Endodermal cell (in vitro differentiated cells): ENCODE data around the gene PARP16. TPM values are rescaled to one million over a fixed set of nuclear protein-coding genes. Genes with fewer than 3 reads are reported as not detected.

Experiments used
- DNase-seq: peaks from one replicate; pipeline ENCODE4 v3.0.0-alpha.2; 2017
- H3K27ac ChIP-seq: 2 replicates; pipeline ENCODE4 v1.5.1; 2013; ENCODE audit warnings: mild to moderate bottlenecking, low read depth, low read length, moderate library complexity
- H3K27me3 ChIP-seq: 2 replicates; pipeline ENCODE4 v1.6.1; 2013; ENCODE audit warnings: mild to moderate bottlenecking, low read length, moderate library complexity; ENCODE audit not compliant: insufficient read depth, control insufficient read depth, poor library complexity, severe bottlenecking
- H3K36me3 ChIP-seq: 2 replicates; pipeline ENCODE4 v1.7.0; 2013; ENCODE audit warnings: mild to moderate bottlenecking, low read length, moderate library complexity; ENCODE audit not compliant: control insufficient read depth, insufficient read depth
- H3K4me1 ChIP-seq: one replicate; pipeline ENCODE4 v1.7.0; 2013; ENCODE audit warnings: low read length; ENCODE audit not compliant: control insufficient read depth, insufficient read depth
- H3K4me3 ChIP-seq: 2 replicates; pipeline ENCODE4 v1.5.1; 2013; ENCODE audit warnings: mild to moderate bottlenecking, low read length, moderate library complexity
- H3K9ac ChIP-seq: 2 replicates; pipeline ENCODE4 v1.6.1; 2013; ENCODE audit warnings: mild to moderate bottlenecking, low read length, moderate library complexity; ENCODE audit not compliant: poor library complexity, severe bottlenecking; ENCODE audit errors: extremely low read depth
- H3K9me3 ChIP-seq: 2 replicates; pipeline ENCODE4 v1.6.1; 2013; ENCODE audit warnings: mild to moderate bottlenecking, low read length, moderate library complexity; ENCODE audit not compliant: control insufficient read depth
- H3K27ac Mint-ChIP-seq: 2 replicates; pipeline ENCODE4 v1.8.0; 2020; ENCODE audit warnings: mixed read lengths
- H3K27me3 Mint-ChIP-seq: 2 replicates; pipeline ENCODE4 v1.8.0; 2021; ENCODE audit warnings: mild to moderate bottlenecking, mixed read lengths; ENCODE audit not compliant: insufficient read depth
- H3K36me3 Mint-ChIP-seq: 2 replicates; pipeline ENCODE4 v1.8.0; 2020; ENCODE audit warnings: low read depth, mixed read lengths
- H3K4me1 Mint-ChIP-seq: 2 replicates; pipeline ENCODE4 v1.8.0; 2020; ENCODE audit warnings: mixed read lengths
- H3K4me3 Mint-ChIP-seq: 2 replicates; pipeline ENCODE4 v1.8.0; 2020; ENCODE audit warnings: mild to moderate bottlenecking, moderate library complexity, mixed read lengths
- H3K9me3 Mint-ChIP-seq: 2 replicates; pipeline ENCODE4 v1.8.0; 2020; ENCODE audit warnings: mild to moderate bottlenecking, mixed read lengths
- WGBS, 2 experiments: methylation state at CpG; one replicate each; pipeline versions ENCODE4 v1.1.5 to v1.1.7; 2013; ENCODE audit warnings: missing lambda C conversion rate in 2 of 2, mixed read lengths in 1 of 2; ENCODE audit not compliant: insufficient coverage in 1 of 2, insufficient read length in 1 of 2; 5-methylcytosine and 5-hydroxymethylcytosine counted together
- total RNA-seq, 2 donors: library from RNA; stranded (reverse); fragmentation: NEBNext Ultra II Directional in 1 of 2; extraction: Animal tissue kit (Norgen Biotek cat#: 25700) in 1 of 2; gene quantifications; 2 replicates in 1 of 2; 3 replicates in 1 of 2; pipeline ENCODE4 v1.2.1, GENCODE V29; 2021
- TF ChIP-seq, protein P1 (sequence below): fragments of 200-600 bp; sonication (generic); conservative IDR thresholded peaks from 2 replicates; pipeline ENCODE4 v1.5.0; 2021; ENCODE audit warnings: antibody characterized with exemption, mild to moderate bottlenecking

Gene PARP16
- total RNA-seq, 2 donors from 2014 or later: 4.3 to 11.6 TPM

DNA sequence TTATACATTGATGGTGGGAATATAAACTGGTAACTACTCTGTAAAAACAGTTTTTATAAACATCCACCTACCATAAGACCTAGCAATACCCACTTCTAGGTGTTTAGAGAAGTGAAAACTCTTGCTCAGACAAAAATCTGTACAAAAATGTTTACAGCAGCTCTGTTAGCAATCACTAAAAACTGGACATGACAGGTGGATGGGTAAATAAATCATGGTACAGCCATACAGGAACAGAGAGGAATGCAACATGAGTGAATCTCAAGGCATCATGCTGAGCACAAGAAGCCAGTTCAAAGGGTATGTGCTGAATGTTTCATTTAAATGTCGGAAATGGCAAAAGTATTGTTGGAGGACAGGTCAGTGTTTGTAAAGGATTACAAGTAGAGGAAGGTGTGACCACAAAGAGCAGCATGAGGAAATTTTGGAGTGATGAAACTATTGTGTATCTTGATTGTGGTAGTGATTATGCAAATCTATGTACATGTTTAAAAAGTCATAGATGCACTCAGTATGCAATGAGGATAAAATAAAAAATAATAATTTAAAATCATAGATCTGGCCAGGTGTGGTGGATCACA, 6.3 kb upstream of the PARP16 start:
- Histone ChIP-seq H3K27me3 (no peaks in the 10 kb centered on the region), H3K4me1 (peaks cover 3% of the 10 kb centered on the region), H3K36me3 (no peaks in the 10 kb centered on the region), H3K9ac (no peak overlapping the region), H3K4me3 (no peak overlapping the region), H3K27ac (no peak overlapping the region), H3K9me3 (no peaks in the 10 kb centered on the region)
- no peak for DNase-seq
- no peak overlapping the region for H3K27ac Mint-ChIP-seq
- H3K27me3 Mint-ChIP-seq: peaks cover 2% of the 10 kb centered on the region
- H3K36me3 Mint-ChIP-seq: no peaks in the 10 kb centered on the region
- no peaks in the 10 kb centered on the region for H3K9me3 Mint-ChIP-seq
- no peak overlapping the region for H3K4me3 Mint-ChIP-seq
- TF ChIP-seq, protein P1, sequence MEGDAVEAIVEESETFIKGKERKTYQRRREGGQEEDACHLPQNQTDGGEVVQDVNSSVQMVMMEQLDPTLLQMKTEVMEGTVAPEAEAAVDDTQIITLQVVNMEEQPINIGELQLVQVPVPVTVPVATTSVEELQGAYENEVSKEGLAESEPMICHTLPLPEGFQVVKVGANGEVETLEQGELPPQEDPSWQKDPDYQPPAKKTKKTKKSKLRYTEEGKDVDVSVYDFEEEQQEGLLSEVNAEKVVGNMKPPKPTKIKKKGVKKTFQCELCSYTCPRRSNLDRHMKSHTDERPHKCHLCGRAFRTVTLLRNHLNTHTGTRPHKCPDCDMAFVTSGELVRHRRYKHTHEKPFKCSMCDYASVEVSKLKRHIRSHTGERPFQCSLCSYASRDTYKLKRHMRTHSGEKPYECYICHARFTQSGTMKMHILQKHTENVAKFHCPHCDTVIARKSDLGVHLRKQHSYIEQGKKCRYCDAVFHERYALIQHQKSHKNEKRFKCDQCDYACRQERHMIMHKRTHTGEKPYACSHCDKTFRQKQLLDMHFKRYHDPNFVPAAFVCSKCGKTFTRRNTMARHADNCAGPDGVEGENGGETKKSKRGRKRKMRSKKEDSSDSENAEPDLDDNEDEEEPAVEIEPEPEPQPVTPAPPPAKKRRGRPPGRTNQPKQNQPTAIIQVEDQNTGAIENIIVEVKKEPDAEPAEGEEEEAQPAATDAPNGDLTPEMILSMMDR: no peak
- 93% methylated on average over 1 of the region's 1 CpG for WGBS, 2 experiments
- H3K4me1 Mint-ChIP-seq: peaks cover 11% of the 10 kb centered on the region

DNA sequence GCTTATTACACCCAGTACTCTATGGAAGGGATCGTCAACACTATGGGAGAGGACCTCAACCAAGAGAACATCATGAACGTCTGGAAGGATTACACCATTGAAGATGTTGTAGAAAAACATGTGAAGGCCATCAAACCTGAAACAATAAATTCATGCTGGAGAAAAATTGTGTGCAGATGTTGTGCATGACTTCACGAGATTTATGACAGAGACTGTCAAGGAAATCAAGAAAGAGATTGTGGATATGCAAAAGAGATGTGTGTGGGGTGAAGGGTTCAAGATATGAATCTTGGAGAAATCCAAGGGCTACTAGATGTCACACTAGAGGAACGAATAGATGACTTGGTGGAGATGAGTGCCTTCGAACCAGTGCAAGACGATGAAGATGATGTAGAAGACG, 3.5 kb upstream of the PARP16 start:
- WGBS, 2 experiments: 94 to 97% methylated on average over 7 of the region's 7 CpGs
- Histone ChIP-seq H3K4me3 (no peak overlapping the region), H3K4me1 (peaks cover 17% of the 10 kb centered on the region), H3K9ac (no peak overlapping the region), H3K27ac (no peak overlapping the region), H3K36me3 (no peaks in the 10 kb centered on the region), H3K27me3 (no peaks in the 10 kb centered on the region), H3K9me3 (no peaks in the 10 kb centered on the region)
- H3K27me3 Mint-ChIP-seq: peaks cover 6% of the 10 kb centered on the region
- DNase-seq: no peak
- no peaks in the 10 kb centered on the region for H3K9me3 Mint-ChIP-seq
- no peaks in the 10 kb centered on the region for H3K36me3 Mint-ChIP-seq
- peaks cover 27% of the 10 kb centered on the region for H3K4me1 Mint-ChIP-seq
- no peak overlapping the region for H3K4me3 Mint-ChIP-seq
- no peak overlapping the region for H3K27ac Mint-ChIP-seq
- TF ChIP-seq, protein P1: no peak

DNA sequence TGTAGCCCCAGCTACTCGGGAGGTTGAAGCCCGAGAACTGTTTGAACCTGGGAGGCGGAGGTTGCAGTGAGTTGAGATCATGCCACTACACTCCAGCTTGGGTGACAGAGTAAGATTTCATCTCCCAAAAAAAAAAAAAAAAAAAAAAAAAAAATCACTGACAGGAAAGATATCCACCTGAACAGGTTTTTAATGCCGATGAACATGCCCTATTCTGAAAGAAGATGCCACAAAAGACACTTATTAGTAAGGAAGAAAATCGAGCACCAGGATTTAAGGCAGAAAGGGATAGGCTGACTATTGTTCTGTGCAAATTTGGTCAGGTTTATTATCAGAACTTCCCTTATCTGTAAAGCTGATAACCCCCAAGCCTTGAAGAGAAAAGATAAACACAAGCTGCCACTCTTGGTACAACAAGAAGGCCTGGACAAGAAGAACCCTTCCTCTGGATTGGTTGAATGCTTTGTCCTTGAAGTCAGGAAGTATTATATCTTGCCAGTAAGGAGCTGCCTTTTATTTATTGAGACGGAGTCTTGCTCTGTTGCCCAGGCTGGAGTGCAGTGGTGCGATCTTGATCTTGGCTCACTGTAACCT, 2.7 kb upstream of the PARP16 start:
- Mint-ChIP-seq H3K36me3 (no peaks in the 10 kb centered on the region), H3K27me3 (peaks cover 6% of the 10 kb centered on the region), H3K27ac (no peak overlapping the region), H3K9me3 (no peaks in the 10 kb centered on the region), H3K4me1 (peaks cover 27% of the 10 kb centered on the region), H3K4me3 (no peak overlapping the region)
- DNase-seq: no peak
- TF ChIP-seq, protein P1: no peak
- Histone ChIP-seq H3K4me1 (peaks cover 18% of the 10 kb centered on the region), H3K36me3 (no peaks in the 10 kb centered on the region), H3K27ac (no peak overlapping the region), H3K27me3 (no peaks in the 10 kb centered on the region), H3K4me3 (no peak overlapping the region), H3K9ac (no peak overlapping the region), H3K9me3 (no peaks in the 10 kb centered on the region)
- WGBS, 2 experiments: 88 to 93% methylated on average over 3 to 7 of the region's 7 CpGs
